CD4-positive, alpha-beta T cell treated with Interleukin-12 subunit alpha and Interleukin-12 subunit beta, for 1 hour (primary cell): ENCODE measurements around the gene SLX1A.
"Not testable (repeated sequence)": the region's sequence is repeated elsewhere in the genome, so short reads cannot be mapped to it uniquely, and the experiment has no call there.

ENCODE experiments used
- DNase-seq: peaks from one replicate; pipeline ENCODE4 v3.0.0-alpha.2; 2020

Gene SLX1A

GRCh38 chr16:30184891-30185682 lies 8.6 kb upstream of the SLX1A start:
- DNase-seq: no peak

- DNase-seq: peak; percentile 91
Observed at GRCh38 chr16:30185683-30186421, 7.8 kb upstream of the SLX1A start.

GRCh38 chr16:30186444-30186781 lies 7.3 kb upstream of the SLX1A start:
- no peak for DNase-seq

GRCh38 chr16:30186782-30187555 lies 6.7 kb upstream of the SLX1A start:
- peak; percentile 89 for DNase-seq

GRCh38 chr16:30187556-30187865 lies 6.2 kb upstream of the SLX1A start:
- DNase-seq: no peak

- no peak for DNase-seq
Observed at GRCh38 chr16:30187971-30188561, 5.6 kb upstream of the SLX1A start.

- DNase-seq: not testable (repeated sequence)
Observed at GRCh38 chr16:30191158-30191557, 2.5 kb upstream of the SLX1A start.

GRCh38 chr16:30193098-30193497 lies 577 bp upstream of the SLX1A start:
- not testable (repeated sequence) for DNase-seq

GRCh38 chr16:30194172-30194925 lies 674 bp downstream of the SLX1A start:
- DNase-seq: not testable (repeated sequence)

- DNase-seq: not testable (repeated sequence)
Observed at GRCh38 chr16:30197001-30197400, 3.3 kb downstream of the SLX1A start.

GRCh38 chr16:30199049-30199448 lies 5.4 kb downstream of the SLX1A start, which contains the start of gene SULT1A3:
Gene SULT1A3, plus strand, starts transcription at chr16:30199255. Its CDS starts 1,474 bp downstream, at chr16:30200729.
- DNase-seq: not testable (repeated sequence)

GRCh38 chr16:30199608-30200343 lies 6.1 kb downstream of the SLX1A start:
- DNase-seq: not testable (repeated sequence)

GRCh38 chr16:30205541-30206236 lies 12.0 kb downstream of the SLX1A start:
- not testable (repeated sequence) for DNase-seq

GRCh38 chr16:30206252-30206651 lies 12.6 kb downstream of the SLX1A start:
- DNase-seq: not testable (repeated sequence)

- not testable (repeated sequence) for DNase-seq
Observed at GRCh38 chr16:30207063-30207704, 13.5 kb downstream of the SLX1A start.

- not testable (repeated sequence) for DNase-seq
Observed at GRCh38 chr16:30209032-30209431, 15.4 kb downstream of the SLX1A start.

GRCh38 chr16:30211414-30211813 lies 17.7 kb downstream of the SLX1A start:
- DNase-seq: not testable (repeated sequence)

GRCh38 chr16:30217082-30217481 lies 23.4 kb downstream of the SLX1A start:
- not testable (repeated sequence) for DNase-seq
